GM18502 (cell line): ENCODE results near the gene HAVCR1.
A peak's percentile ranks its signal among the peaks of the same experiment; 100 is the strongest.
"Not testable (repeated sequence)": the region's sequence is repeated elsewhere in the genome, so short reads cannot be mapped to it uniquely, and the experiment has no call there.

ENCODE experiments used
- ATAC-seq: cut with Tn5 transposase; IDR thresholded peaks from one replicate; pipeline ENCODE4 v1.9.1; 2021; ENCODE audit warnings: mild to moderate bottlenecking; ENCODE audit not compliant: unreplicated experiment, poor library complexity

HAVCR1 gene

DNA sequence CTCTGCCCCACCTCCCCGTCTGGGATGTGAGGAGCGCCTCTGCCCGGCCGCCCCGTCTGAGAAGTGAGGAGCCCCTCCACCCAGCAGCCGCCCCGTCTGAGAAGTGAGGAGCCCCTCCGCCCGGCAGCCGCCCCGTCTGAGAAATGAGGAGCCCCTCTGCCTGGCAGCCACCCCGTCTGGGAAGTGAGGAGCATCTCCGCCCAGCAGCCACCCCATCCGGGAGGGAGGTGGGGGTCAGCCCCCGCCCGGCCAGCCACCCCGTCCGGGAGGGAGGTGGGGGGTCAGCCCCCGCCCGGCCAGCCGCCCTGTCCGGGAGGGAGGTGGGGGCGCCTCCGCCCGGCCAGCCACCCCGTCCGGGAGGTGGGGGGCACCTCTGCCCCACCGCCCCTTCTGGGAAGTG is 44.8 kb downstream of the HAVCR1 start:
- ATAC-seq = not testable (repeated sequence)

DNA sequence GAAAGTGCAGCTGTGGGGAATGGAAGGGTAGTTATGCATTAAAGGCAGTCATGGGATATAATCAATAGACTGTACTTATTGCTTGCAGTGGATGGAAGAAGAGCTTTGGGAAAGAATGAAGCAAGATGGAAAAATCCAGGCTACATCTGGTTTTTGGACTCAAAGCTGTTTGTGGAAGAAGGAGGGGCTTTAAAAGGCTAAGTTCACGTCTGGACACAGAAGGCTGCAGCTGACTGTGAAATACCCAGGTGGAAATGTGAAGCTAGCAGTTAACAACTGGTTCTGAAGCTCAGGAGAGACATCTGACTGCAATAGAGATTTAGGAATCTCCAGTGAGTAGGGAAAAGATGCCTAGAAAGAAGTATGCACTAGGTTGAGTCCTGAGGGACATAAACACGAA is 52.7 kb downstream of the HAVCR1 start:
- ATAC-seq = no peak

DNA sequence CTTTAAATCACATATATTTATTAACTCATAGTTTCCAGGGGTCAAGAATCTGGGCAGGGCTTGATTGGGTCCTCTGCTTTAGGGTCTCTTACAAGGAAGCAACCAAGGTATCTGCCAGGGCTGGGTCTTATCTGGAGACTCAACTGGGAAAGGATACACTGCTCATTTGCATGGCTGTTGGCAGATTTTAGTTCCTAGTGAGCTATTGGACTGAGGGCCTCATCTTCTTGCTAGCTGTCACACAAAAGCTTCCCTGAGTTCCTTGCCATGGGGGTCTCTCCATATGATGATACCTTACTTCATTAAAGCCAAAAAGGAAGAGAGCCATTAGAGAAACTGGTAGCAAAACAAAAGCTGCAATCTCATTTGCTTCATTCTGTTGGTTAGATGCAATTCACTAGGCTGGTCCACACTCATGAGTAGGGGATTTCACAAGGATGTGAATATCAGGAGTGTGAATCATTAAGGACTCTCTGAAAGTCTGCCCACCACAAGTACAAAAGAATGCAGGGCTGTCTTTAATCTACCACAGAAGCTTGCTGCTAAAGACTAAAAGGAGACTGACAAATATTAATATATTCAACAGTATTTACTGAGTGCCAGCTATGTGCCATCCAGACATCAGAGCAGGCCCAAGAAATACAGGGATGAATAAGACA is 53.9 kb downstream of the HAVCR1 start:
- peak; percentile 71 for ATAC-seq

DNA sequence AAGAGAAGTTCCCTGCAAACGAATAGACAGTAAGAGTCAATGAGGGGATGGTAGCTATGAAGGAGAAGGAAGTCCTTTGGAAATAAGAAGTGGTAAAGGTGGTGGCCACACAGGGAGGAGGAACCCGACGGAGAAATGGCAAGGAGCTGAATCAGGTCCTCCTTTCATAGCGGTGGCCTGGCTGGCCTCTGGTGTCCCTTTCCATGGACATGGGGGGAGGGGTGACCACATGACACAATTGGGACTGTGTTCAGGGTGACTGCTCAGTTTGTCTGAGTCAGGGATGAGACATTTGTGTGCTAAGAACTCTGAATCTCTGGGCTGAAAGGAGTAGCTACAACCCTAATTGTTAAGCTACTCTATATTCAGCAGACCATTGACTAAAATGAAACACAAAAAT is 67.2 kb downstream of the HAVCR1 start:
- no peak for ATAC-seq

DNA sequence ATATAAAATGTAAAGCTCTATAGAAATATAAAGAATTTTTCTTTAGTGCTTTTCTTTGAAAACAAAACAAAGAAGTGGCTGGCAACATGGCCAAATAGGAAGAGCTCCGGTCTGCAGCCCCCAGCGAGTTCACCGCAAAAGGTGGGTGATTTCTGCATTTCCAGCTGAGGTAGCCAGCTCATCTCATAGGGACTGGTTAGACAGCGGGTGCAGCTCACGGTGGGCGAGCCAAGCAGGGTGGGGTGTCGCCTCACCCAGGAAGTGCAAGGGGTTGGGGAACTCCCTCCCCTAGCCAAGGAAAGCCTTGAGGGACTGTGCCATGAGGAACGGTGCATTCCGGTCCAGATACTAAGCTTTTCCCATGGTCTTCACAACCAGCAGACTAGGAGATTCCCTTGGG is 74.9 kb downstream of the HAVCR1 start:
- no peak for ATAC-seq

DNA sequence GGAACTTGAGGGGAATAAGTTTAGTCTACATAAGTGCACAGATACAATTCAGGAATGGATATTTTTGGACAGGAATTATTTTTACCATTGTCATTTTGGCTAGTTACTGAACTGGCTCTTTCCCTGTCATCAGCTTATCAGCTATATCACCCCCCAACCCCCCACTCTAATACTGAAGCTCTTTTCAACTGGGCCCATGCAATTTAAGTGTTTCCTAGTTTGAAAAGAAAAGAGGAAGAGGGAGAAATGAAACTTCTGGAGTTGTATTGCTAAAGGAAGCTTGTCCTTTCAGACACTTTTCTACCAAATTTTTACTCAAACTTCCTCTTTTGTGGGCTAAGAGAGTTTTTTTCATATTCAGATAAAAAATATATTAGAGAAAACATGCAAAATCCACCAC is 77.4 kb downstream of the HAVCR1 start:
- ATAC-seq = no peak
